ENCODE measurements around the gene S100A12. TPM values are rescaled to one million over a fixed set of nuclear protein-coding genes. Genes with fewer than 3 reads are reported as not detected.
"Not testable (repeated sequence)": the region's sequence is repeated elsewhere in the genome, so short reads cannot be mapped to it uniquely, and the experiment has no call there.

Gene S100A12
- total RNA-seq, 2 experiments from 2014 or later: not detected

DNA sequence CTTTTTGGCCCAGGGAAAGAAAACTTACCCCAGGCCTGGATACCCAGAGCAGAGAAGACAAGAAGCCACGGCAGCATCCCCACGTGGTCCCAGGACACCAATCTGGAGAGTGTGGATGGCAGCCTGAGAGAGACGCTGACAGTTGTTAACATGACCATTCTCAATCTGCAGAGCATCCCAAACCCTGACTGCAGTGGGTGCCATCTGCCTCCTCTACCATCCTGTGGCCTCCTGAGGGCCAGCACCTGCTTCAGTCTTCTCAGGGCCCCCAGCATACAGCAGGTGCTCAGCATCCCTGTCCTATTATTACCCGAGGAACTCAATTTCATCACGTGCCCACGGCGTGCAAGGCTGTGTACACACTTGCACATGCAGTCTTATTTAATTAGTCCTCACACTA is 27.6 kb downstream of the S100A12 start:
- no peak for TF ChIP-seq EZH2phosphoT487 (IDR thresholded peaks at IDR 0.05; ENCODE audit: borderline replicate concordance, low read depth, low read length)
- TF ChIP-seq, protein P1, sequence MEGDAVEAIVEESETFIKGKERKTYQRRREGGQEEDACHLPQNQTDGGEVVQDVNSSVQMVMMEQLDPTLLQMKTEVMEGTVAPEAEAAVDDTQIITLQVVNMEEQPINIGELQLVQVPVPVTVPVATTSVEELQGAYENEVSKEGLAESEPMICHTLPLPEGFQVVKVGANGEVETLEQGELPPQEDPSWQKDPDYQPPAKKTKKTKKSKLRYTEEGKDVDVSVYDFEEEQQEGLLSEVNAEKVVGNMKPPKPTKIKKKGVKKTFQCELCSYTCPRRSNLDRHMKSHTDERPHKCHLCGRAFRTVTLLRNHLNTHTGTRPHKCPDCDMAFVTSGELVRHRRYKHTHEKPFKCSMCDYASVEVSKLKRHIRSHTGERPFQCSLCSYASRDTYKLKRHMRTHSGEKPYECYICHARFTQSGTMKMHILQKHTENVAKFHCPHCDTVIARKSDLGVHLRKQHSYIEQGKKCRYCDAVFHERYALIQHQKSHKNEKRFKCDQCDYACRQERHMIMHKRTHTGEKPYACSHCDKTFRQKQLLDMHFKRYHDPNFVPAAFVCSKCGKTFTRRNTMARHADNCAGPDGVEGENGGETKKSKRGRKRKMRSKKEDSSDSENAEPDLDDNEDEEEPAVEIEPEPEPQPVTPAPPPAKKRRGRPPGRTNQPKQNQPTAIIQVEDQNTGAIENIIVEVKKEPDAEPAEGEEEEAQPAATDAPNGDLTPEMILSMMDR (conservative IDR thresholded peaks at IDR 0.05; ENCODE audit: low read length): no peak
- DNase-seq (ENCODE audit: low spot score): no peak
- no peak overlapping the region for H3K27ac ChIP-seq (ENCODE audit: low read depth, low read length, poor library complexity, severe bottlenecking)
- H3K4me3 ChIP-seq (ENCODE audit: low read depth, low read length, poor library complexity, severe bottlenecking): no peak overlapping the region
- no peaks in the 10 kb centered on the region for H3K36me3 ChIP-seq (ENCODE audit: insufficient read depth, low read length)
- no peak overlapping the region for H3K4me2 ChIP-seq (ENCODE audit: low read length)
- ChIA-PET CTCF (ENCODE audit: unreplicated experiment) (no interaction called here), POLR2A (no interaction called here)
- H3K9me2 ChIP-seq (ENCODE audit: insufficient read depth, low read length): no peaks in the 10 kb centered on the region
- no peaks in the 10 kb centered on the region for H3K4me1 ChIP-seq (ENCODE audit: insufficient read depth, low read length, poor library complexity, severe bottlenecking)
- H2AFZ ChIP-seq (ENCODE audit: low read length): no peak overlapping the region
- intact Hi-C loops (cut with micrococcal nuclease; ENCODE audit: unreplicated experiment): no loop called here
- BruUV-seq (replicated peaks): no TSS peak
- no peaks in the 10 kb centered on the region for H3K79me2 ChIP-seq (ENCODE audit: insufficient read depth, low read depth, low read length)
- no peaks in the 10 kb centered on the region for H3K9me3 ChIP-seq (ENCODE audit: low read length)
- H4K20me1 ChIP-seq (ENCODE audit: insufficient read depth, low read length): no peaks in the 10 kb centered on the region

DNA sequence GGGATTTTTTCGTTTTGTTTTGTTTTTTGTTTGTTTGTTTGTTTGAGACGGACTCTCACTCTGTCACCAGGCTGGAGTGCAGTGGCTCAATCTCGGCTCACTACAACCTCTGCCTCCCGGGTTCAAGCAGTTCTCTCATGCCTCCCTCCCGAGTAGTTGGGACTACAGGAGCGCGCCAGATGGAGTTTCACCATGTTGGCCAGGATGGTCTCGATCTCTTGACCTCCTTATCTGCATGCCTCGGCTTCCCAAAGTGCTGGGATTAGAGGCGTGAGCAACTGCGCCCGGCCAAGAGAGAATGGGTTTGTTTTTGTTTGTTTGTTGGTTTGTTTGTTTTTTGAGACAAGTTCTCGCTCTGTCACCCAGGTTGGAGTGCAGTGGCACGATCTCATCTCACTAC is 28.4 kb downstream of the S100A12 start:
- H3K36me3 ChIP-seq (ENCODE audit: insufficient read depth, low read length); CTCF ChIA-PET (ENCODE audit: unreplicated experiment); H3K79me2 ChIP-seq (ENCODE audit: insufficient read depth, low read depth, low read length); intact Hi-C loops (cut with micrococcal nuclease; ENCODE audit: unreplicated experiment); H3K9me3 ChIP-seq (ENCODE audit: low read length); BruUV-seq (replicated peaks); H3K9me2 ChIP-seq (ENCODE audit: insufficient read depth, low read length); H3K4me3 ChIP-seq (ENCODE audit: low read depth, low read length, poor library complexity, severe bottlenecking); H4K20me1 ChIP-seq (ENCODE audit: insufficient read depth, low read length); DNase-seq (ENCODE audit: low spot score); H2AFZ ChIP-seq (ENCODE audit: low read length); H3K27ac ChIP-seq (ENCODE audit: low read depth, low read length, poor library complexity, severe bottlenecking); H3K4me1 ChIP-seq (ENCODE audit: insufficient read depth, low read length, poor library complexity, severe bottlenecking); H3K4me2 ChIP-seq (ENCODE audit: low read length); POLR2A ChIA-PET: not testable (repeated sequence)

DNA sequence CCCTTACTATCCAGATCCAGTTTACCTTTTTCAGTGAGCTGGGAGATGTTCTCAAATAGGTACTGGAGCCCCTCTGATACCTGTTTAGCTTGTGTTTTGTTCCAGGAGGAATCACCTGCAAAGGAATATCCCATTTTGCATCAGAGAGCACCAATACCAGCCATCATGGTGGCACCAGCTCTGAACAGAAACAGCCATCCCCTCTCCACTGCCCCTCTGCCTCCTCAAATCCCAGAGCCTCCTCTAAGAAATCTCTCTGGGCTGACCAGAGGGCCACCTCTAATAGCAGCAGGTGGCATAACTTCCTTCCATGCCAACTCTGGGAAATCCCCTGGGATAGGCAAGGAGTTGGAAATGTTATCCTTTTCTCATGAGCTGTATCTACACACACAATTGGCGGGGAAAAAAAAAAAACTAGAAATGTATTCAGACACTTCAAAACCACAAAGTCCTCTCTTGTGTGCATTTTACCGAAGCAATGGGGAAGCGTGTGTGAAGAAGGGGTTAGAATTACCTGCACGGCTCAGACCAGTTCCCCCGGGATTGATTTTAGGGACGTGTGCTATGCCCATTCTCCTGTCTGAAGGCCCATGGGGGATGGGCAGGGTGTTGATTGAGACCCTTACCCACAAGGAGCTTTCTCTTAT is 29.2 kb downstream of the S100A12 start:
- CTCF ChIA-PET (ENCODE audit: unreplicated experiment): no interaction called here
- Histone ChIP-seq H3K27ac (ENCODE audit: low read depth, low read length, poor library complexity, severe bottlenecking) (no peak overlapping the region), H3K4me2 (ENCODE audit: low read length) (no peak overlapping the region), H3K9me2 (ENCODE audit: insufficient read depth, low read length) (no peaks in the 10 kb centered on the region), H4K20me1 (ENCODE audit: insufficient read depth, low read length) (no peaks in the 10 kb centered on the region), H3K4me1 (ENCODE audit: insufficient read depth, low read length, poor library complexity, severe bottlenecking) (no peaks in the 10 kb centered on the region), H2AFZ (ENCODE audit: low read length) (no peak overlapping the region), H3K4me3 (ENCODE audit: low read depth, low read length, poor library complexity, severe bottlenecking) (no peak overlapping the region), H3K79me2 (ENCODE audit: insufficient read depth, low read depth, low read length) (no peaks in the 10 kb centered on the region), H3K9me3 (ENCODE audit: low read length) (no peaks in the 10 kb centered on the region), H3K36me3 (ENCODE audit: insufficient read depth, low read length) (no peaks in the 10 kb centered on the region)
- POLR2A ChIA-PET: no interaction called here
- intact Hi-C loops (cut with micrococcal nuclease; ENCODE audit: unreplicated experiment): no loop called here
- no TSS peak for BruUV-seq (replicated peaks)
- no peak for DNase-seq (ENCODE audit: low spot score)
- no peak for TF ChIP-seq EZH2phosphoT487 (IDR thresholded peaks at IDR 0.05; ENCODE audit: borderline replicate concordance, low read depth, low read length)
- TF ChIP-seq, protein P1 (conservative IDR thresholded peaks at IDR 0.05; ENCODE audit: low read length): no peak

All from OCI-LY7 (cell line).